ENCODE measurements around the gene UBE2I.

UBE2I gene

DNA sequence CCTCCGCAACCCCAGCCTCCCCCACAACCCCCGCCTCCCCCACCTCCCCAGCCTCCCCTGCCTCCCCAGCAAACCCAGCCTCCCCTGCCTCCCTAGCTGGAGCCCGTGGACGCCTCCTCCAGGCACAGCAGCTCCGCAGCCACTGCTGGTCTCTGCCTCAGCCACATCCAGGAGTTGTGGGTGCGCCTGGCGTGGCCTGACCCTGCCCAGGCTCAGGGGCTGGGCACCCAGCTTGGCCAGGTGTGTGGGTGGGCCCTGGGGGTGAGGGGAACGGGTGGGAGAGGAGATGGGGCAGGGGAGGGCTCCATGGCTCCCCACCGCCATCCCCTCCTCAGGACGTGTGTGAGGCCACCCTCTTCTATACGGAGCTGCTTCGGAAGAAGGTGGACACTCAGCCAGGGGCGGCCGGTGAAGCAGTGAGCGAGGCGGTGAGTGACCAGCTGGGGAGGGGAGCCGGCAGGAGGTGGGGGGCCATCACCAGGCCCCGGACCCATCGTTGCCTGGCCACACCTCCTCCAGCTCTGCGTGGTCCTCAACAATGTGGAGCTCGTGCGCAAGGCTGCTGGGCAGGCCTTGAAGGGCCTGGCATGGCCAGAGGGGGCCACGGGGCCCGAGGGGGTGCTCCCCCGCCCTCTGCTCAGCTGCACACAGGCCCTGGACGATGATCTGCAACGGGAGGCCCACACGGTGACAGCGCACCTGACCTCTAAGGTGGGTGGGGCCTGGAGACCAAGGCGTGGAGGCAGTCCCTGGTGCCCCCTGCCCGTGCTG, 36.4 kb downstream of the UBE2I start:
- H3K4me3 ChIP-seq (ENCODE audit: low read length): no peak overlapping the region
- no peak for DNase-seq (ENCODE audit: low read depth)
- no peak for TF ChIP-seq CTCF (IDR thresholded peaks at IDR 0.05; ENCODE audit: insufficient read depth, low read depth, low read length, missing control alignments)

DNA sequence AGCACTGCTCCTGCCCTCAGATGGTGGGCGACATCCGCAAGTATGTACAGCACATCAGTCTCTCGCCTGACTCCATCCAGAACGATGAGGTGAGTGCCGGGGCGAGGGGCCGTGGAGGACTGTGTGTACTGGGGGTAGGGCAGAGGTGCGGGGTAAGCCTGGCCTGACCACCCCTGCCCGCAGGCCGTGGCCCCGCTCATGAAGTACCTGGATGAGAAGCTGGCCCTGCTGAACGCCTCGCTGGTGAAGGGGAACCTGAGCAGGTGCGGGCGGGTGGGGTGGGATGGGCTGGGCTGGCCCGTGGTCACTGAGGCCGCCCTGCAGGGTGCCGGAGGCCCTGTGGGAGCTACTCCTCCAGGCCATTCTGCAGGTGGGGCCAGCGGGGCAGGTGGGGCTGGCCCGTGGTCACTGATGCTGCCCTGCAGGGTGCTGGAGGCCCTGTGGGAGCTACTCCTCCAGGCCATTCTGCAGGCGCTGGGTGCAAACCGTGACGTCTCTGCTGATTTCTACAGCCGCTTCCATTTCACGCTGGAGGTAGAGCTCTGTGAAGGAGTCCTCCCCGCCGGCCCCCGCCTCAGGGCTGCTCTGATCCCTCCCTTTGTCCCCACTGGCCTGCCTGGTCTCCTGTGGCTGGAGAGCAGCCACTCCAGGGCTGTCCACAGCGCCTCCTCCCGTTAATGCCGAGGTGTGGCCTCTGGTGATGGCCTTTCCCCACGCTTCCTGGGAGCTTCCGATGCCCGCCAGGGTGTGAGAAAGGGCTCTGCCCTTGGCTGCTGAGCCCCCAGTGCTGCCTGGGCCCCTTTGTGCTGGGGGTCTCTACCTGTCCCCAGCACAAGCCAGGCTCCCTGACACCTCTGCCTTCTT, 37.2 kb downstream of the UBE2I start:
- no peak for DNase-seq (ENCODE audit: low read depth)
- TF ChIP-seq CTCF (IDR thresholded peaks at IDR 0.05; ENCODE audit: insufficient read depth, low read depth, low read length, missing control alignments): no peak
- no peak overlapping the region for H3K4me3 ChIP-seq (ENCODE audit: low read length)

GRCh38 chr16:1347286-1347855, 37.9 kb downstream of the UBE2I start:
- no peak overlapping the region for H3K4me3 ChIP-seq (ENCODE audit: low read length)
- no peak for TF ChIP-seq CTCF (IDR thresholded peaks at IDR 0.05; ENCODE audit: insufficient read depth, low read depth, low read length, missing control alignments)
- peak; percentile 58 for DNase-seq (ENCODE audit: low read depth)

DNA sequence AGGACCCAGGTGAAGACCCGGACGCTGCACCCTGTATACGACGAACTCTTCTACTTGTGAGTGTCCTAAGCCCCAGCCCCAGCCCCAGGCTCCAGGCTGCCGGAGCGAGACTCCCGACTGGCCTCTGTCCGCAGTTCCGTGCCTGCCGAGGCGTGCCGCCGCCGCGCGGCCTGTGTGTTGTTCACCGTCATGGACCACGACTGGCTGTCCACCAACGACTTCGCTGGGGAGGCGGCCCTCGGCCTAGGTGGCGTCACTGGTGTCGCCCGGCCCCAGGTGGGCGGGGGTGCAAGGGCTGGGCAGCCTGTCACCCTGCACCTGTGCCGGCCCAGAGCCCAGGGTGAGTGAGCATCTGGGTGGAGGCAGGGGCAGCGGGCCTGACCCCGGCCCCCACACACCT, 38.5 kb downstream of the UBE2I start:
- no peak for DNase-seq (ENCODE audit: low read depth)
- TF ChIP-seq CTCF (IDR thresholded peaks at IDR 0.05; ENCODE audit: insufficient read depth, low read depth, low read length, missing control alignments): no peak
- H3K4me3 ChIP-seq (ENCODE audit: low read length): no peak overlapping the region

- no peak for DNase-seq (ENCODE audit: low read depth)
- no peak for TF ChIP-seq CTCF (IDR thresholded peaks at IDR 0.05; ENCODE audit: insufficient read depth, low read depth, low read length, missing control alignments)
- H3K4me3 ChIP-seq (ENCODE audit: low read length): no peak overlapping the region
Measured at GRCh38 chr16:1348441-1348840, 39.0 kb downstream of the UBE2I start.

DNA sequence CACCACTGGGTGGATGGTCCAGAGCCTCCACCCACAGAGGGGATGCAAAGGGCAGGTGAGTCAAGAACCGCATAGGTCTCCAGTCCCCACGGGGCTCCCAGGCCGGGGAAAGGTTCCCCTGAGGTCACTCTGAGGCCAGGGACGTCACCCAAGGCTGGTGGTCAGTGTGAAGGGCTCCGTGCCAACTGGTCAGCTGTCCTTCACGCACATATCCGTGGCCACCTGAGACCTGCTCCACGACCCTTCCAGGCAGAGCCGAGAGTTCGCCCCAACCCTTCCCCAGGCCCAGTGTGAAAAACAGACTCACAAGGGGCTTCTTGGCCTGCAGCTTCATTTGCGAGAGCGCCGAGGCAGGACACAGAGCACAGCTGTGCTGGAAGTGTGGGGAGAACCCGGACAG, 39.5 kb downstream of the UBE2I start:
- no peak overlapping the region for H3K4me3 ChIP-seq (ENCODE audit: low read length)
- DNase-seq (ENCODE audit: low read depth): no peak

More for the DNA sequence above, 39.5 kb downstream of the UBE2I start:
- TF ChIP-seq CTCF (IDR thresholded peaks at IDR 0.05; ENCODE audit: insufficient read depth, low read depth, low read length, missing control alignments): no peak

Data from epithelial cell of esophagus (primary cell).